Left colon (tissue), 2 donors: ENCODE results near the gene TAF10. TPM values are rescaled to one million over a fixed set of nuclear protein-coding genes. Genes with fewer than 3 reads are reported as not detected.

ENCODE experiments used
- ATAC-seq: fragments of 200-7000 bp; cut with Tn5 transposase; one replicate; pipeline ENCODE4 v1.9.1; 2020; ENCODE audit warnings: mild to moderate bottlenecking, moderate library complexity
- DNase-seq, 2 donors: peaks; one replicate each; pipeline ENCODE4 v3.0.0-alpha.2; 2020
- intact Hi-C, 2 donors: fragments of 100-400 bp; cut with DNase I in 1 of 2; cut with micrococcal nuclease in 1 of 2; formaldehyde crosslinking; loops; one replicate each; pipeline versions ENCODE4 v1.11.2 to v1.14.0; 2022; cut with DNase I, micrococcal nuclease
- total RNA-seq, 2 donors: library from RNA; stranded (reverse); fragmentation: NEBNext Ultra II Directional; extraction: Animal tissue kit (Norgen Biotek cat#: 25700); gene quantifications; one replicate each; pipeline ENCODE4 v1.2.1, GENCODE V29; 2021
- donor health status: DM: no; HTN: no; CAD: no.
- donor health status: DM: yes; HTN: yes; CAD: no.

Gene TAF10
- total RNA-seq, 2 donors from 2014 or later: 113 to 146 TPM

DNA sequence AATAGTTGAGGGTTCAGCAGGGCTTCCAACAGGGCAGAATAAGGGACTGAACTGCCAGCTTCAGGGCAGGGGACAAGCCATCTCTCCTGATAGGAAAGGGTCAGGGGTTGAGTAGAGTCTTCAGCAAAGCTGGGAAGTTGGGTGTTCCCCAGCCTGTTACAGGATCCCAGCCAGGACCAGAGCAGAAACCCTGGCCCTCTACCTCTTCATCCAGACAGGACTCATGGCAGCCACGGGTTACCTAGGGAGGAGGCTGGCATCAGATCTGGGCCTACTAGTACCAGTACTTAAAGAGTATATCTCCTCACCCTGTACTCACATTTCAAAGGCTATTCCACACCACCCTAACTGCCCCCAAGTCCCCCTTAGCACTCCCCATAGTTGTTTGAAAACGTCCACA, 2.4 kb upstream of the TAF10 start:
- no peak for DNase-seq
- intact Hi-C loops: loop anchor here in 1 of 2 donors (10.0 kb wide), 1 partner anchor 230 kb away; no protein-coding TSS in a partner anchor

DNA sequence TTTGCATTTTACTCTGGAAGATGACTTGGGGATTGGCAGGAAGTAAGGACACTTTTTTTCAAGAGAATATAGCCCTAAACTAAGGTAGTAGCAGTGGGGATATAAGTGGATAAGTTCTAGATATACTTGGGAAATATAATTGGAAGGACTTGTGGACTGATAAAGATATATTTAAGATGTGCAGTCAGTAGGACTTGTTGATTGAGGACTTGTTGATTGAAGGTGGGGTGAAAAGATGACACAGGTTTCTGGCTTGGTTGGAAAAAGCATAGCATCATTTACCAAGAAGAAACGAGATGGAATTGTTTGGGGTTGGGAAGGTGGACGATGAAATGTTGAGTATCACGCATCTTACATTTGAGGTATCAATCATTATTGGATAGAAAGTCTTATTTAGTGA, 1.5 kb upstream of the TAF10 start:
- intact Hi-C loops: loop anchor here in 1 of 2 donors (10.0 kb wide), 1 partner anchor 229 kb away; no protein-coding TSS in a partner anchor
- ATAC-seq: no peak
- no peak for DNase-seq

More for the DNA sequence above, 2.4 kb upstream of the TAF10 start:
- no peak for ATAC-seq

DNA sequence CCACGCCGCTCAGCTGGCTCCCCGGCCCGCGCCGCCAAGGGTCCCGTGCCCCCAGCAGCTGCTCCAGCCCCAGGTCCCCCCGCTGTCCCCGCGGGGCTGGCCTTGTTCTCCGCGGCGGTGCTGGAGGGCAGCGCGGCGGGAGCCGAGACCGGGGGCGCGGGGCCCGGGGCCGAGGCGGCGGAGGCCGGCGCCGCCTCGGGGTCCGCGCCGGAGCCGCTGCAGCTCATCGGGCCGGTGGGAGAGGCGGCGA, 128 bp downstream of the TAF10 start:
- DNase-seq: no peak
- intact Hi-C loops: loop anchor here in 1 of 2 donors (10.0 kb wide), 1 partner anchor 227 kb away; no protein-coding TSS in a partner anchor
- ATAC-seq: no peak

- peak; percentile 54 to 63 for DNase-seq
- intact Hi-C loops: loop anchor here in 1 of 2 donors (10.0 kb wide), 1 partner anchor 227 kb away; no protein-coding TSS in a partner anchor
- ATAC-seq: peak; percentile 1
Observed at GRCh38 chr11:6611092-6611962, 689 bp downstream of the TAF10 start.

DNA sequence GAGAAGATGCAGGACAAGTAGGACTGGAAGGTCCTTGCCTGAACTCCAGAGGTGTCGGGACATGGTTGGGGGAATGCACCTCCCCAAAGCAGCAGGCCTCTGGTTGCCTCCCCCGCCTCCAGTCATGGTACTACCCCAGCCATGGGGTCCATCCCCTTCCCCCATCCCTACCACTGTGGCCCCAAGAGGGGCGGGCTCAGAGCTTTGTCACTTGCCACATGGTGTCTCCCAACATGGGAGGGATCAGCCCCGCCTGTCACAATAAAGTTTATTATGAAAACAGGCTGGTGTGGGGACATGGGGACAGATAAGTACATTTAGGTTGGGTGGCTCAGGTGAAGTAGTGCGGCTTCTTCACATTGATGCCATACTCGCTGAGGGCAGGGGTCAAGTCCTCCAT, 1.4 kb downstream of the TAF10 start:
- no peak for ATAC-seq
- intact Hi-C loops: loop anchor here in 1 of 2 donors (10.0 kb wide), 1 partner anchor 226 kb away; no protein-coding TSS in a partner anchor
- no peak for DNase-seq

GRCh38 chr11:6609502-6610015, 2.5 kb downstream of the TAF10 start:
- intact Hi-C loops: loop anchor here in 1 of 2 donors (10.0 kb wide), 1 partner anchor 225 kb away; no protein-coding TSS in a partner anchor
- DNase-seq (no peak), ATAC-seq (no peak)

GRCh38 chr11:6608726-6609501, 3.1 kb downstream of the TAF10 start:
- intact Hi-C loops: no loop called here
- DNase-seq (no peak), ATAC-seq (no peak)

DNA sequence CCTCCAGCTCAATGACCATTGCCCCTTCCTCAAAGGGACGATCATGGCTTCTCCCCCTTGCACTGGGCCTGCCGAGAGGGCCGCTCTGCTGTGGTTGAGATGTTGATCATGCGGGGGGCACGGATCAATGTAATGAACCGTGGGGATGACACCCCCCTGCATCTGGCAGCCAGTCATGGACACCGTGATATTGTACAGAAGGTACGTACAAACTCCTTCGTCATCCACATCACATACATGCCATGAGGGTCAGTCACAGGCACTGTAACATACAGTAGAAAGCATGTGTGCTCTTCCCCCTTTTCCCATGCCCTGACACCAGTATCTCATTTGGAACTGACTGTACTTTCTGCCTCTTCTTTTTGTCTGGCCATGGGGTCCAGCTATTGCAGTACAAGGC, 4.0 kb downstream of the TAF10 start:
- ATAC-seq (no peak), DNase-seq (no peak)
- intact Hi-C loops: no loop called here

DNA sequence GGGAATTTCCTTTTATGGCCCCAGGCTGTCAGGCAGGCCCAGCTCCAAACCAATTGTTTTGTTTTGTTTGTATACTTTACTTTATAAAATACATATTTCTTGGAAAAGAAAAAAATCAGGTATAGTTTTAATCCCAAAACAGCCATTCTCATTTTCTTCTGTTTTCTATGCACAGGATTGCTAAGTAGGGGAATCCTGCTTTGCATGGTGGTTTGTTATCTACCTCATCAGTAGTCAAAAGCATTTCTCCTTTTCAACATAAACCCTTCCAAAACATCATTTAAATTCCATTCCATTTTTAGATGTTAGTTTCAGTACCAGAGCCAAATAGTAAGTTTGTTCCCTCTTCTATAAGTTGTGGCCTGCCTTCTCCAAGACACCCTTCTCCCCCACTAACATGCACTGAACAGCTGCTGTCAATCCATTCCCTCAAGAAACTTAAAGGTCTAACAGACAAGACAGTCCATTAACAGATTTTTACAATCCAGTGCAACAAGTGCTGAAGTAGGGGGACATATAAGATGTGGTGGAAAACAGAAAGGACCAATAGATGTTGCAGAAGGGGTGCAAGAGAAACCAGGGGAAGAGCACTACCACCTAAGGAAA, 4.7 kb downstream of the TAF10 start:
- ATAC-seq: no peak
- no peak for DNase-seq
- intact Hi-C loops: no loop called here

DNA sequence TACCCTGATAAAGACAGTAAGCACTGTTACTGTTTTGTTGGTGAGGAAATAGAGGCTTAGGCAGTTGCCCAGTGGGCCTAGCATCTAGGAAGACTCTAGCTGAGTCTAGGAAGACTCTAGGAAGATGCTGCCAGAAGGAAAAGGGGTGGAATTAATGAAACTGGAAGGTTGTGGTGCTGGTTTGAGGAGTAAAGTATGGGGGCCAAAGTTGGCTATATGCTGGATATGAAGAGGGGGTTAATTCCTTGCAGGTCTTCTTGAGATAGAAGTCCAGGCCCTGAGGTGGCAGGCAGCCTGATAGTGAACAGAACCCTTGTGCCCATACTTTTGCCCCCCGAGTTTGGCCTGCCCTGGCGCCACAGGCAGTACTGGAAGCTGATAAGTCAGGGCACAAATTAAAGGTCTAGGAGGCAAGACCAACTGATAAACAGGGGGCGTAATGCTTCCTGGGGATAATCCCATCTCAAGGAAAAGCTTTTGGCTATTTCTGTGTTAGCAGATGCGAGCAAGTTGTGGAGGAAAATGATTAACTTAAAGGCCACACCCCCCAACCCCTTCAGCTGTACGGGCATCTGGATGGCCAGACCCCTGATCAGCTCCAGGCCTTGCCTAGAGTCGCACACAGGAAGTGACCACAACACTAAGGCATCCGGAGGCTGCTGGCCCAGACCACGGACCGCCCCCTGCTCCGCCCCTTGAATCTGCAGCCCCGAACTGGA, 5.4 kb downstream of the TAF10 start:
- DNase-seq: peak; percentile 91 to 95
- peak; percentile 50 for ATAC-seq
- intact Hi-C loops: no loop called here

DNA sequence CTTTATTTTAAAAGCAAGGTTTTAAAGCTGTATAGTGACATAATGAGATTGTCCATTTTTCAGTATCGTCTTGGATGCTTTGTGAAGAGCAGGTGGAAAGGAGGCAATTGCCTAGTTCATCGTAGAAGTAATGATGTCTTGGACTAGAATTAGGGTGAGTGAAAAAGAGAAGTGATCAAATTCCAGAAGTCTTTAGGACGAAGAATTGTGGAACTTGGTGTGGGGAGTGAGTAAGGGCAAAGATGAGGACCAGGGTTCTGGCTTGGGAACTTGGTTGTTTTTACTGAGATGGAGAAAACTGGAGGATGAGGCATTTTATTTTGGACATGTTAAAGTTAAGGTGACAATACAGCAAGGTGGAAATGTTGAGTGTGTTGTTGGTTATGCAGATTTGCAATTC, 7.2 kb downstream of the TAF10 start:
- no peak for ATAC-seq
- intact Hi-C loops: no loop called here
- DNase-seq: no peak

DNA sequence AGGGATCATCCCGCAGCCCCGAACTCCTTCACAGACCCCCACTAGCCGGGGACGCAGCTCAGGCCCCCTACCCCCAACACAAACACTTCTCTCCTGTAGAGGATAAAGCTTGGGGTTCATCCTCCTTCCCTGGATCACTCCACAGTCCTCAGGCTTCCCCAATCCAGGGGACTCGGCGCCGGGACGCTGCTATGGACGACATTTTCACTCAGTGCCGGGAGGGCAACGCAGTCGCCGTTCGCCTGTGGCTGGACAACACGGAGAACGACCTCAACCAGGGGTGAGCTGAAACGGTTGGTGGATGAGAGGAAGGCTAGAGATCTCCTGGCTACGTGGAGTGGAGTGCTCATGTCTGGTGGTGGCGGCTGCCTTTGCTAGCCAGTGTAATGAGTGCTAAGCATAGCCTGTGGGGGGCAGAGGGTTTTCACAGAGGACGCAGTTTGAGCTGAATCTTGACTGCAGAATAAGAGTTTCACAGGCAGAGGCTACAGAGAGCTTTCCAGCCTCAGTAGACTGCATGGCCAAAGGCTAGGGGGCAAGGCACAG, 7.9 kb downstream of the TAF10 start:
- ATAC-seq (peak; percentile 45), DNase-seq (peak; percentile 61 to 62)
- intact Hi-C loops: no loop called here

DNA sequence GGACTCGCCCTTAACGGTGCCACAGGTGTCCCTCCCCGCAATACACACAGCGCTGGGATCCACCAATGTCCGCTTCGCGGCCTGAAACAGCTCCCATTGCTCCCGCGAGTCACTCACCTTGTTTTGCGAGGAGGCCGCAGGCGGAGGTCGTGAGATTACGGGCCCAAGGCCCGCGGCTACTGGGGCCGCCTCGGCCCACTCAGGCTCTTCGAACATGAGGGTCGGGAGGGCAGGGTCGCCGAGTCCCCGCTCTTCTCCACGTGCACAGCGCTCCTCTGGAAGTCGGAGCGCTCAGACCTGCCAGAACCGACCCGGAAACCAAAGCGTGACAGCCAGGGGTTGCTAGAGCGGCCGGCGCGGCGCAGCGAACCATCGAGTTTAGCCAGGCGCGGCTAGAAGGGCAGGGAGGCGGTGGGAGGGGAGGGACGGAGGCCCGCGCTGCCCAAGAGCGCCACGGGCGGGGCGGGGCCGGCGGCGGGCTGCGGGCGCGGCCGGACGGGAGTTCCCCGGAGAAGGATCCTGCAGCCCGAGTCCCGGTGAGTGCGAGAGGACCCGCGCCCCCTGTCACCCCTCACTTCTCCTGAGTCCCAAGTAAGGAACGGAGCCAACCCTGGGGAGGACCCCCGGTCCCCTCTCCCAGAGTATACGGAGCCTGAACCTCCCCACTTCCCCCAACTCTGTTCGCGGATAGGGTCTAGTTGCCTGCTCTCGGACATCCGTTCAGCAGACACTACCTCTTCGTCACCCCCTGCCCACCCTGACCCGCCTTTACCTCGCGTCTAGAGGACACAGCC, 8.5 kb downstream of the TAF10 start, which contains the start of the genes ILK and RRP8:
Gene ILK (plus strand): TSS at position 488 of the 794 bp plus-strand sequence. CDS start 498 bp downstream, outside the sequence.
Gene RRP8 (minus strand): TSS at position 330 of the 794 bp plus-strand sequence. CDS start 114 bp downstream, at position 216.
- intact Hi-C loops: no loop called here

DNA sequence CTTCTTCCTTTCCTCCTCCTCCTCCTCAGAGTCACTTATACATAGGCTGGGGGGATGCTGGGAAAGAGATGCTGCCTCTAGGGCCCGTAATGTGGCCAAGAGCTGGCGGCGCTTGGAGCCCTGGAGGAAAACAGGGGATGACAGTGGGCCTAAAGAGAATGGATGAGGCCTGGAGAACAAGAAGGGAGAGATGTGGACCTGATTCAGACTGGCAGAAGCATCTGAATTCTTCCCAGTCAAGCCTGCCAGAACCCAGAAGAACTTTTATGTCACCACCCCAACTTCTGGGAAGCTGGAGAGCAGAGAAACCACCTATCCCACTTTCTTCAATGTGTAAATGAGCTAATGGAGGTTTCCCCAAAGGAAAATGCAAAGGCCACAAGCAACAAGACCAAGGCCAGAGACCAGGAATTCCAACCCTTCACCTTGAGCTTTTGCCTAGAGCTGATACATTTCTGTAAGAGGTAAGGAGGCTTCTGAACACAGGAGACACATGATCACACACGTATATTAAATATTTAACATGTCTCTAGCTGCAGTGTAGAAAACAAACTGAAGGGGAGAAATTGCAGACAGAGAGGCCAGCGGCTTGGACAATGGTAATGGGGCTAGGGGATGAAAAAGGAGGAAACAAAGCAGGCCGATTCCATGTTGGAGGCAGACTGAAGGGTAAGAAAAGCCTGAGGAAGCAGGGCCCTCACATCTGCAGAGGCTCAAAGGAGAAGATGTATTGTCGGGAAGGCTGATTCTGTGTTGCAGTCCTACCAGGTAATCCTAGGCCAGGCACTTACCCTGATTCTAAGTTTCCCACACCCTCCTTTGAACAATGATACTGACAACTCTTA, 9.7 kb downstream of the TAF10 start:
- intact Hi-C loops: no loop called here
- DNase-seq: no peak
- ATAC-seq: no peak

More for the DNA sequence above, 8.5 kb downstream of the TAF10 start, which contains the start of the genes ILK and RRP8:
- peak; percentile 91 for ATAC-seq
- peak; percentile 92 to 93 for DNase-seq

GRCh38 chr11:6601041-6601461, 11.0 kb downstream of the TAF10 start:
- intact Hi-C loops: no loop called here
- DNase-seq (no peak), ATAC-seq (no peak)

GRCh38 chr11:6599881-6600390, 12.1 kb downstream of the TAF10 start:
- no peak for DNase-seq
- intact Hi-C loops: no loop called here
- no peak for ATAC-seq
